HEK293T (cell line): ENCODE results near the gene ULBP1.
"Not testable (repeated sequence)": the region's sequence is repeated elsewhere in the genome, so short reads cannot be mapped to it uniquely, and the experiment has no call there.

Experiments used
- ARNT ChIP-seq: fragments of 450-650 bp; IDR thresholded peaks from 2 replicates; pipeline ENCODE4 v1.6.1; 2017; ENCODE audit warnings: mild to moderate bottlenecking
- BHLHE40 ChIP-seq: fragments of 450-650 bp; IDR thresholded peaks from 2 replicates; pipeline ENCODE4 v1.6.1; 2016; ENCODE audit warnings: mild to moderate bottlenecking, moderate library complexity, borderline replicate concordance
- FOXK2 ChIP-seq: fragments of 450-650 bp; IDR thresholded peaks from 2 replicates; pipeline ENCODE4 v1.6.1; 2016; ENCODE audit warnings: mild to moderate bottlenecking
- L3MBTL2 ChIP-seq: fragments of 450-650 bp; conservative IDR thresholded peaks from 2 replicates; pipeline ENCODE4 v1.6.1; 2016; ENCODE audit warnings: mild to moderate bottlenecking
- SUZ12 ChIP-seq: fragments of 450-650 bp; IDR thresholded peaks from 2 replicates; pipeline ENCODE4 v1.6.1; 2016; ENCODE audit warnings: mild to moderate bottlenecking
- TARDBP ChIP-seq: fragments of 450-650 bp; IDR thresholded peaks from 2 replicates; pipeline ENCODE4 v1.6.1; 2016
- ZNF384 ChIP-seq: fragments of 450-650 bp; IDR thresholded peaks from 2 replicates; pipeline ENCODE4 v1.6.1; 2016

GRCh38 chr6:149954328-149954983, 9.3 kb upstream of the ULBP1 start:
- TF ChIP-seq FOXK2, ARNT, TARDBP, ZNF384, BHLHE40, SUZ12, L3MBTL2: not testable (repeated sequence)
